ENCODE data around the gene SOX6. TPM values are rescaled to one million over a fixed set of nuclear protein-coding genes. Genes with fewer than 3 reads are reported as not detected.

Gene SOX6
- total and polyA plus RNA-seq, 7 donors, result 0.61 to 47.6 (median 14.6) TPM

DNA sequence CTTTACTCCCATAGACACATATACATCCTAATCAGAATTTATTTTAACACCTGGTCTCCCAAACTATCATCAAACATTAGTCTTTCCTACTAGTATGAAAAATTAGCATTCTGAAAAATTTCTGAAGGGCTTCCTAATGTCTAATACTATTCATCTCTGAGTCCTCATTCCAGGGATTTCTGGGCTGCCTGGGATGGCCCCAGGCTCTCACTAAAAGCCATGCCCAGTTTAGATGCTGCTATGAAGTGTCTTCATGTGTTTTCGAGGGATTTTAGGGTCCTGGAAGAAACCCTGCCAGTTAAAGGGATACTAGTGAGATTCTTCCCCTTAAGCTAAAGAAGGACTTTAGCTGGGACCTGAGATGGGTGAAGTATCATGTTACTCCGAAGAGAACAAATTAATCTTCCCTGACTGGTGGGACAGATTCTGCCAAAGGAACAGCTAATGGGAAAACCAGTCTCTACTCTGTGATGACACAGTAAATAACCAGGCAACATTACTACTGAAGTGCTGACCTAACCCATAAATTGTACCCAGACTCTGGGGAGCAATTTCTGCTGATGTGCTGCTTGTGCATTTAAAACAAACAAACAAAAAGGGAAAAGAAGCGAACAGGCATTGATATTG is 342.6 kb downstream of the SOX6 start:
- ATAC-seq, result peak; percentile 59 to 89 (median 75)
- TF ChIP-seq, protein P1, sequence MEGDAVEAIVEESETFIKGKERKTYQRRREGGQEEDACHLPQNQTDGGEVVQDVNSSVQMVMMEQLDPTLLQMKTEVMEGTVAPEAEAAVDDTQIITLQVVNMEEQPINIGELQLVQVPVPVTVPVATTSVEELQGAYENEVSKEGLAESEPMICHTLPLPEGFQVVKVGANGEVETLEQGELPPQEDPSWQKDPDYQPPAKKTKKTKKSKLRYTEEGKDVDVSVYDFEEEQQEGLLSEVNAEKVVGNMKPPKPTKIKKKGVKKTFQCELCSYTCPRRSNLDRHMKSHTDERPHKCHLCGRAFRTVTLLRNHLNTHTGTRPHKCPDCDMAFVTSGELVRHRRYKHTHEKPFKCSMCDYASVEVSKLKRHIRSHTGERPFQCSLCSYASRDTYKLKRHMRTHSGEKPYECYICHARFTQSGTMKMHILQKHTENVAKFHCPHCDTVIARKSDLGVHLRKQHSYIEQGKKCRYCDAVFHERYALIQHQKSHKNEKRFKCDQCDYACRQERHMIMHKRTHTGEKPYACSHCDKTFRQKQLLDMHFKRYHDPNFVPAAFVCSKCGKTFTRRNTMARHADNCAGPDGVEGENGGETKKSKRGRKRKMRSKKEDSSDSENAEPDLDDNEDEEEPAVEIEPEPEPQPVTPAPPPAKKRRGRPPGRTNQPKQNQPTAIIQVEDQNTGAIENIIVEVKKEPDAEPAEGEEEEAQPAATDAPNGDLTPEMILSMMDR (IDR thresholded peaks at IDR 0.05), result no peak
- no peaks in the 10 kb centered on the region for H3K27me3 ChIP-seq (ENCODE audit: insufficient read depth in 3 of 3, low read length in 2 of 3)
- H3K9me3 ChIP-seq, result no peaks in the 10 kb centered on the region
- intact Hi-C loops (cut with DNase I), result no loop called here
- no peak overlapping the region for H3K4me3 ChIP-seq
- 25 to 48% (median 26%) methylated on average over 3 of the region's 3 CpGs for WGBS, 3 donors
- DNase-seq, result no peak
- peaks cover 61% of the 10 kb centered on the region for H3K4me1 ChIP-seq
- peak overlapping the region; percentile 88 for H3K27ac ChIP-seq
- H3K36me3 ChIP-seq (ENCODE audit: insufficient read depth in 1 of 2, low read depth in 1 of 2), result no peaks in the 10 kb centered on the region

DNA sequence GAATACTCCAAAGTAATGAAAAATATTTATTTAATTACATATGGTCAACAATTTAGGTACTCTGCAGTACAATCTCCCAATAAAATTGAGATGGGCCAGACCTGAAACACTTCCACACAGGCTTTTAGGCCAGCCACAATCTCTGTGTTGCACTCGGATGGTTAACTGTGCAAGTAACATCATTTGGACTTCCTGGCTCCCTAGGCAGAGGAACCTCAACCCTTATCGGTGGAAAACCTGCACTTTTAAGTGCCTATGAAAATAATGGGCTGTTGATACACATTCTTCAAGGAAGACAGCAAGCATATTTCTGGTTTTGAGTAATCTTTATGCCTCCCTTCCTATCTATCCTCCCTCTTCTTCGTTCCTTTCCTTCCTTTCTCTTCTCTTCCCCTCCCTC is 343.1 kb downstream of the SOX6 start:
- peak overlapping the region; percentile 88 for H3K27ac ChIP-seq
- H3K4me3 ChIP-seq, result no peak overlapping the region
- intact Hi-C loops (cut with DNase I), result no loop called here
- H3K4me1 ChIP-seq, result peaks cover 61% of the 10 kb centered on the region
- no peaks in the 10 kb centered on the region for H3K36me3 ChIP-seq (ENCODE audit: insufficient read depth in 1 of 2, low read depth in 1 of 2)
- WGBS, 3 donors, result 49 to 68% (median 58%) methylated on average over 3 of the region's 3 CpGs
- DNase-seq (no peak), ATAC-seq (peak in 1 of 4 donors; percentile 23)
- no peaks in the 10 kb centered on the region for H3K27me3 ChIP-seq (ENCODE audit: insufficient read depth in 3 of 3, low read length in 2 of 3)
- no peaks in the 10 kb centered on the region for H3K9me3 ChIP-seq
- TF ChIP-seq, protein P1 (IDR thresholded peaks at IDR 0.05), result no peak

DNA sequence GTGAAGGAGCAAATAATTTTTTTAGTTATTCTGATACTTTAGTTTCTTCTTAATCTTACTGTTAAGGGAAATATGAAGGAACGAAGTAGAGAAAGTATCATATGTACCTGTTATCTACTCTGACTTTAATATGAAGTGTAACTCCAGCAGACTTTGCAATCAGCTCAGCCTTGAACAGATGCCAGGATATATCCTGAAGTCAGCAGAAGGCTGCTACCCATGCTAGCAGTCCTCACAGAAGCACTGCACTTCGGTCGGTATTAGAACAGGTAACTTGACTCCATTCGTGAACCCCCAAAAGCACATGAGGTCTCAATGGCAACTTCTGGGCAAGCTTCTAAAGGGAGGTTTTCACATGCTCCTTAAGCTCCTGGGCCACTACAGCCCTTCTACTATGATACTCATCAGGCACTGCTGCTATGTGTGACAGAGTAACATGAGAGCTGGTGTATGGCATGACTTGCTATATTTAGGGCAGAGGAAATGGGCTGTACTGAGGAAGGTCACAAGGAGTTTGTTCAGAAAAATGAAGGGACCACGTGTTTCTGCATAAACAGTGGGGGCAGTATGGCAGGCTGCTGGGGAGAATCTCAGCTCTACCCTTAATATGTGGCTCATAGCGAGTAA is 344.1 kb downstream of the SOX6 start:
- no peaks in the 10 kb centered on the region for H3K9me3 ChIP-seq
- peaks cover 61% of the 10 kb centered on the region for H3K4me1 ChIP-seq
- WGBS, 3 donors, result 23 to 50% (median 28%) methylated on average over 6 of the region's 6 CpGs
- H3K27ac ChIP-seq, result peak overlapping the region; percentile 88
- ATAC-seq (peak; percentile 90 to 97 (median 92)), DNase-seq (no peak)
- no peak overlapping the region for H3K4me3 ChIP-seq
- TF ChIP-seq, protein P1 (IDR thresholded peaks at IDR 0.05), result no peak
- intact Hi-C loops (cut with DNase I), result no loop called here
- H3K27me3 ChIP-seq (ENCODE audit: insufficient read depth in 3 of 3, low read length in 2 of 3), result no peaks in the 10 kb centered on the region
- no peaks in the 10 kb centered on the region for H3K36me3 ChIP-seq (ENCODE audit: insufficient read depth in 1 of 2, low read depth in 1 of 2)

DNA sequence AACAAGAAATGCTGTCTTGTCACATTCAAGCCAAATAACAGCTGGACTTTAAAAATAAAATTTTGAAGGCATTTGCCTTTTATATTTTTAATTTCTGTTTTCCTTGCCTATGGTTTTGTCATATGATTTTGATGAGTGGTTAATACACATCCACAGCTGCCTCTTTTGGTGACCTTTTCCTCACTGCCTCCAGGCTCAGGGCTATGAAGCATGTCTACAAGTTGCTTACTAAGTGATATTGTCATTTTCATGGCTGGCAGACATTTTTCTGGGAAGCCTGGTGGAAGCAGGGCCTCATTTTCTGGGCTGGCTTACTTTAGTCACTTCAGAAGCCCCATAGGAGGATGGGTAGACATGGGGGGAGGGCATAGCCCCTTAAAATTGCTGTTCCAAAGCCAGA is 344.9 kb downstream of the SOX6 start:
- no peaks in the 10 kb centered on the region for H3K9me3 ChIP-seq
- peaks cover 53% of the 10 kb centered on the region for H3K4me1 ChIP-seq
- intact Hi-C loops (cut with DNase I), result no loop called here
- H3K27me3 ChIP-seq (ENCODE audit: insufficient read depth in 3 of 3, low read length in 2 of 3), result no peaks in the 10 kb centered on the region
- H3K4me3 ChIP-seq, result no peak overlapping the region
- H3K27ac ChIP-seq, result peak overlapping the region; percentile 88
- H3K36me3 ChIP-seq (ENCODE audit: insufficient read depth in 1 of 2, low read depth in 1 of 2), result no peaks in the 10 kb centered on the region
- TF ChIP-seq, protein P1 (IDR thresholded peaks at IDR 0.05), result no peak
- ATAC-seq, result no peak
- no peak for DNase-seq

Measured in psoas muscle (tissue), 8 donors.